ENCODE measurements around the gene KIN.

DNA sequence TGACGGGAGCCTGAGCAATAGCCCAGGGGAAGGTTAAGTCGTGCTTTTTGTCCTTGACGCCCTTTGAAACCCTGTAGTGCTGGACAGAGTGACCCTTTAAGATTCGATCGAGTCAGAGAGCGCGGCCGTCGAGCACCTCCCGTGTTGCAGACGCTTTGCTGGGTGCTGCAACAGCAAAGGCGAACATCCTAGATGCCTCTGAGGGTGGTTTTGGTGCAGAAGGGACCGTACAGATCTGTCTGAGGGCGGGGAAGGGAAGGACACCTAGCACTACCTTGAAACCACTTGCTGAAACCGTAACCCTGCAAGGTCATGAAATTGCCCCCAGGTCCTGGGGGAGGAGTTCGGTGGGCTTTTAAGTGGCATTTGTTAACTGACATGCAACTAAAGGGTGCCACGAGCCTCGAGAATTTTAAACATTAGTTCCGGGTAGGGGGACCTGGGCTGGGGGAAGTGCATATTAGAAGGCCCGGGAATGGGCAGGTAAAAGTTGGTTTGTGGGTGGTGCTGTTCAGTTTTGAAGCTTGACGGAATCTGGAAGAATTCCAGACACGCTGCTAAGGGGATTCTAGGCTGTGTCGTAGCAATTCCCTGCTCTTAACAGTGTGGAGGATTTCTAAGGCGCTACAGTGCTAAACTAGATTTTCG, 970 bp upstream of the KIN start:
- TF ChIP-seq POLR2A (IDR thresholded peaks at IDR 0.05) (no peak), POLR2AphosphoS5 (IDR thresholded peaks at IDR 0.05) (no peak)
